ENCODE results near the gene OR6X1. TPM values are rescaled to one million over a fixed set of nuclear protein-coding genes. Genes with fewer than 3 reads are reported as not detected.

The OR6X1 gene
- total RNA-seq, 1 donor from 2014 or later = not detected

- no peak overlapping the region for H3K27ac Mint-ChIP-seq
- no peaks in the 10 kb centered on the region for H3K4me1 Mint-ChIP-seq (ENCODE audit: unreplicated experiment)
- H3K27me3 Mint-ChIP-seq = no peaks in the 10 kb centered on the region
- H3K4me3 Mint-ChIP-seq = no peak overlapping the region
- DNase-seq (ENCODE audit: extremely low spot score, unreplicated experiment) = no peak
- H3K36me3 Mint-ChIP-seq = no peaks in the 10 kb centered on the region
- H3K9me3 Mint-ChIP-seq = no peaks in the 10 kb centered on the region
- TF ChIP-seq, protein P1, sequence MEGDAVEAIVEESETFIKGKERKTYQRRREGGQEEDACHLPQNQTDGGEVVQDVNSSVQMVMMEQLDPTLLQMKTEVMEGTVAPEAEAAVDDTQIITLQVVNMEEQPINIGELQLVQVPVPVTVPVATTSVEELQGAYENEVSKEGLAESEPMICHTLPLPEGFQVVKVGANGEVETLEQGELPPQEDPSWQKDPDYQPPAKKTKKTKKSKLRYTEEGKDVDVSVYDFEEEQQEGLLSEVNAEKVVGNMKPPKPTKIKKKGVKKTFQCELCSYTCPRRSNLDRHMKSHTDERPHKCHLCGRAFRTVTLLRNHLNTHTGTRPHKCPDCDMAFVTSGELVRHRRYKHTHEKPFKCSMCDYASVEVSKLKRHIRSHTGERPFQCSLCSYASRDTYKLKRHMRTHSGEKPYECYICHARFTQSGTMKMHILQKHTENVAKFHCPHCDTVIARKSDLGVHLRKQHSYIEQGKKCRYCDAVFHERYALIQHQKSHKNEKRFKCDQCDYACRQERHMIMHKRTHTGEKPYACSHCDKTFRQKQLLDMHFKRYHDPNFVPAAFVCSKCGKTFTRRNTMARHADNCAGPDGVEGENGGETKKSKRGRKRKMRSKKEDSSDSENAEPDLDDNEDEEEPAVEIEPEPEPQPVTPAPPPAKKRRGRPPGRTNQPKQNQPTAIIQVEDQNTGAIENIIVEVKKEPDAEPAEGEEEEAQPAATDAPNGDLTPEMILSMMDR (conservative IDR thresholded peaks at IDR 0.05) = no peak
Measured at GRCh38 chr11:123775715-123776549, 21.6 kb upstream of the OR6X1 start.

GRCh38 chr11:123775289-123775688 is 21.0 kb upstream of the OR6X1 start:
- DNase-seq (ENCODE audit: extremely low spot score, unreplicated experiment) = no peak
- Mint-ChIP-seq H3K36me3 (no peaks in the 10 kb centered on the region), H3K4me3 (no peak overlapping the region), H3K4me1 (ENCODE audit: unreplicated experiment) (no peaks in the 10 kb centered on the region), H3K9me3 (no peaks in the 10 kb centered on the region), H3K27me3 (no peaks in the 10 kb centered on the region), H3K27ac (no peak overlapping the region)
- TF ChIP-seq, protein P1 (conservative IDR thresholded peaks at IDR 0.05) = no peak

DNA sequence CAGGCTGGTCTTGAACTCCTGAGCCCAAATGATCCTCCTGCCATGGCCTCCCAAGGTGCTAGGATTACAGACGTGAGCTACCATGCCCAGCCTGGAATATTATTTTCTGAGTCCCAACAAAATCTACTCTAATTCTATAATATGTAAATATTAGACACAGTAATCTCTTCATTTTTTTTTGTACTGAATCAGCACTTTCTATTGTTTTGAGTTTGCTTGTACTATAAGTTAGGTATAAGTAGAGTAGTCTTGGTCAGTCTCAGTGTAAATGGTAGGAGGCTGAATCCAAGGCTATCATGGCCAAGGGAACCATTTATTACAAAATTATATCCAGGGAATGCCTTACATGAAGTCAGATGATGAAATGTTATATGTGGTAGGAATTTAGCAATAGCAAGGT is 19.6 kb upstream of the OR6X1 start:
- Mint-ChIP-seq H3K27ac (no peak overlapping the region), H3K36me3 (no peaks in the 10 kb centered on the region), H3K9me3 (no peaks in the 10 kb centered on the region), H3K27me3 (no peaks in the 10 kb centered on the region), H3K4me3 (no peak overlapping the region), H3K4me1 (ENCODE audit: unreplicated experiment) (no peaks in the 10 kb centered on the region)
- no peak for DNase-seq (ENCODE audit: extremely low spot score, unreplicated experiment)
- TF ChIP-seq, protein P1 (conservative IDR thresholded peaks at IDR 0.05) = no peak

DNA sequence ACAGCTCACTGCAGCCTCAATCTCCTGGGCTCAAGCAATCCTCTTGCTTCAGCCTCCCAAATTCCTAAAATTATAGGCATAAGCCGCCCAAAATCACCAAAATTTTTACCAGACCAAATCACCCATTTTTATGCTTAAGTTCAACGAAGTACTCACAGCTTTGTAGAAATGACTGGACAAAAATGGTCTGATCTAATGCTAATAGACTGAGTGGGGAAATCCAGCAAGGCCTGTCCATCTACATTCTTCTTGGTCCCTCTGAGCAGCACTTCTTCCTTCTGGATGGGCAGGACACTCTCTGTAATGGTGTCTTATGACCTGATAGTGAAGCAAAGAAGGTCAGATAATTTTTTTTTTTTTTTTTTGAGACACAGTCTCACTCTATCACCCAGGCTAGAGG is 18.7 kb upstream of the OR6X1 start:
- DNase-seq (ENCODE audit: extremely low spot score, unreplicated experiment) = no peak
- TF ChIP-seq, protein P1 (conservative IDR thresholded peaks at IDR 0.05) = no peak
- H3K36me3 Mint-ChIP-seq = no peaks in the 10 kb centered on the region
- peak overlapping the region; percentile 89 for H3K27ac Mint-ChIP-seq
- H3K27me3 Mint-ChIP-seq = no peaks in the 10 kb centered on the region
- H3K4me3 Mint-ChIP-seq = peak overlapping the region; percentile 33
- H3K4me1 Mint-ChIP-seq (ENCODE audit: unreplicated experiment) = no peaks in the 10 kb centered on the region
- H3K9me3 Mint-ChIP-seq = no peaks in the 10 kb centered on the region

DNA sequence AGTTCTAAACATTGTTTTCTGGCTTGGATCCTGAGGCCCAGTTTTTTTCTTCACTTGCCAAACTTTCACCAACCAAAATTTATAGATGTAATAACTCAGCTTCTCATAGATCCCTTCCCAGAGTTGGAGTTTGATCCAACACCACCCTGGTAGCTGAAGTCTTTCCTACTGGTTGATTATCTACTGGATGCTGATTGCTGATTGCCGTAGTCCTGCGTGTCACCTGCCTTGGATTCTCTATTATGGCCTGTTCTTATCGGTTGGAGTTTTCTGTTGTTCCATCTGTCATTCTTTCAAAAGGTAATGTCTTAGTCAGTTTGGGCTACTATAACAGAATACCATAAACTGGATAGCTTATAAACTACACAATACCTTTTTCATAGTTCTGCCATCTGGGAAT is 17.3 kb upstream of the OR6X1 start:
- no peak overlapping the region for H3K4me3 Mint-ChIP-seq
- TF ChIP-seq, protein P1 (conservative IDR thresholded peaks at IDR 0.05) = no peak
- DNase-seq (ENCODE audit: extremely low spot score, unreplicated experiment) = no peak
- no peaks in the 10 kb centered on the region for H3K4me1 Mint-ChIP-seq (ENCODE audit: unreplicated experiment)
- no peaks in the 10 kb centered on the region for H3K27me3 Mint-ChIP-seq
- H3K9me3 Mint-ChIP-seq = no peaks in the 10 kb centered on the region
- no peaks in the 10 kb centered on the region for H3K36me3 Mint-ChIP-seq
- no peak overlapping the region for H3K27ac Mint-ChIP-seq
